ENCODE results near the gene SH3PXD2A.

- TF ChIP-seq CTCF (tag by site-specific recombination; IDR thresholded peaks at IDR 0.05) (no peak), ZBTB20 (tag by site-specific recombination; IDR thresholded peaks at IDR 0.05) (no peak), ZBTB8A (tag by site-specific recombination; IDR thresholded peaks at IDR 0.05) (no peak), ZNF518A (tag by site-specific recombination; conservative IDR thresholded peaks at IDR 0.05; ENCODE audit: low read depth) (no peak), SETDB1 (IDR thresholded peaks at IDR 0.05; ENCODE audit: insufficient read length, low read length) (no peak), ZNF791 (tag by site-specific recombination; IDR thresholded peaks at IDR 0.05) (no peak), ZNF174 (tag by site-specific recombination; IDR thresholded peaks at IDR 0.05) (no peak), ZNF274 (IDR thresholded peaks at IDR 0.05; ENCODE audit: low read length) (no peak), ZNF274 (tag by site-specific recombination; IDR thresholded peaks at IDR 0.05; ENCODE audit: borderline replicate concordance) (no peak), ZNF138 (tag by site-specific recombination; IDR thresholded peaks at IDR 0.05; ENCODE audit: borderline replicate concordance) (no peak)
Measured at GRCh38 chr10:103835096-103836050, 20.0 kb downstream of the SH3PXD2A start.
